ENCODE results near the gene NECAB2.

NECAB2 gene

DNA sequence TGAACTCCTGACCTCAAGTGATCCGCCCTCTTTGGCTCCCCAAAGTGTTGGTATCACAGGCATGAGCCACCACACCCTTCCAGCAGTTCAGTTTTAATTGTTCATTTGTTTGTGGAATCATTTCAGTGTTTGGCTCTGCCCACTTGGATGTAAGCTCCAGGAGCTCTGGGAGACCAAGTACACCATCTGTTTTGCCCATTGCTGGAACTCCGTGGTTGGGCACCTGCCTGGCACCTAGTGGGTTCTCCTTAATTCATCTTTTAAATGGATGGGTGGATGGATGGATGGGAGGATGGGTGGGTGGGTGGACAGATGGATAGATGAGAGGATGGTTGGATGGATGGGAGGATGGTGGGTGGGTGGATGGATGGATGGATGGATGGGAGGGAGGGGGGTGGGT is 953 bp upstream of the NECAB2 start:
- DNase-seq (ENCODE audit: low spot score), result no peak

DNA sequence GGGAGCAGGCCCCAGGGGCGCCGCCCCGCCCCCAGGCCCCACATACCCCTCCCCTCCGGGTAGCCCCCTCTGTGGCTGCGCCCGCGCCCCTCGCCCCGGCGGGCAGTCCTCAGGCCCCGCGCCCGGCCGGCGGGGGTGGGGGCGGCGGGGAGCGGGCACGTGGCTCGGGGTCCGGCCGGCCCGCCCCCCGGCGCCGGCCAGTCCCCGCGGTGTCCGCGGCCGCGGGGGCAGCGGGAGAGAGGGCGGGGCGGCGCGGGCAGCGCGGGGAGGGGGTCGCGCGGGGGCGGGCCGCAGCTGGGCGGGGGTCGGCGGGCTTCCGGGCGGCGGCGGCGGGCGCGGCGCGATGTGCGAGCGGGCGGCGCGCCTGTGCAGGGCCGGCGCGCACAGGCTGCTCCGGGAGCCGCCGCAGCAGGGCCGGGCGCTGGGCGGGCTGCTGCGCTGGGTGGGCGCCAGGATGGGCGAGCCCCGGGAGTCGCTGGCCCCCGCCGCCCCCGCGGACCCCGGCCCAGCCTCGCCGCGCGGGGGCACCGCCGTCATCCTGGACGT is 335 bp downstream of the NECAB2 start:
- no peak for DNase-seq (ENCODE audit: low spot score)

DNA sequence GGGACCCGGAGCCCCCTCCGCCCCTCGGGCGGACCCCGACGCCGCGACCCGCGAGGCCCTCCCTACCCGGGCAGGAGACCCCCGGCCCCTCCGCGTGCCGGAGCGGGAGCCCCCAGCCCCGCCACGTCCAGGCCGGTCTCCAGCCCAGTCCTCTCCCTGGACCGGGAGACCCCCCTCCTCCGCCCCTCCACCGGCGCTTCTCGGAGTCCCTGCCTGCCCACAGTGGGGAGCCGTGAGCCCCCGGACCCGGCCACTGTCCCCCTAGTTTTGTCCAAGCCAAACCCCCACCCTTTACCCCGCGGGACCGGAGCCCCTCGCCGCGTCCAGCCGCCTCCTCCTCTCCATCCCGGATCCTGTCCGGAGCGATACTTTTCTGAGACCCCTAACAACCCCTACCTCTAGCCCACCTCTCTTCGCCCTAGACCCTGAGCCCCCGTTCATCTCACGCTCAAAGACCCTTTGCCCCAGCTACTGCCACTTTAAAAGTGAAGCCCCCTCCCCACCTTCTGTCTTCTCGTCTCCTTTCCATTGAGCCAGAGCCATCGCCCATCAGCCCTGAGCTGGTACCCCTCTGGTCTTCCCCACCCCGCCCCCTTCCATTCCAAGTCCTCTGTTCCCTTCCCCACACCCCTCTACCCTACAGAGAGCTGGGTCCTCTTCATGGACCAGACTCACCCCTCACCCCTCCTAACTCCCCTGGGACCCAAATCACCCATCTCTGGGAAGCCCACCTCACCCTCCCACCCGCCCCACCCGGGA is 1.0 kb downstream of the NECAB2 start:
- DNase-seq (ENCODE audit: low spot score), result no peak

DNA sequence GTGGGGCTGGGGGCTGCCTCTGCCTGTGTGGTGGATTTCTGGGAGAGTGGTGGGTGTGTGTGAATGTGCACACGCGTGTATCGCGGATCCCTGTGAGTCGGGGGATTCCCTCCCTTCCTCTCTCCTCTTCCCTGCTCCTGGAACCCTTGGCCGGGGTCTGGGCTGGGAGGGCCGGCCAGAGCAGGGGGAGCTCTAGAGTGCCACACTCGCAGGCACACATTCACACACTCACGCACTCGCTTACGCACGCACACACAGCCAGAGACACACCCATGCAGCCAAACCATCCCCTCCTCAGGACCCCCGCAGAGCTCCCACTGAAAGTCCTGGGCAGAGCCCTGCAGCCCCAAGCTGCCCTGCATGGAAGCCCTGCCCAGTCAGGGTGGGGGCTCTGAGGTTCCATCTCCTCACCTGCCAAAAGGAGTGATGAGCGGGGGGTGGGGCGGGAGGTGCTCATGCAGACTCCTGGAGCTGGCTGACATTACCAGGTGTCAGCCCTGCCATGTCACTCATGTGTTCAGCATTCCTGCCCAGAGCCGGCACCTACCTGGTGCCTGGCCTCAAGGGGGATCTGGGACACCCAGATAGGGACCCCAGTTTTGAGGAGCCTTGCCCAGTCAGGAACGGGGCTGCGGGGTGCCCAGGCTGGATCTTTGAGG is 1.9 kb downstream of the NECAB2 start:
- DNase-seq (ENCODE audit: low spot score), result no peak

DNA sequence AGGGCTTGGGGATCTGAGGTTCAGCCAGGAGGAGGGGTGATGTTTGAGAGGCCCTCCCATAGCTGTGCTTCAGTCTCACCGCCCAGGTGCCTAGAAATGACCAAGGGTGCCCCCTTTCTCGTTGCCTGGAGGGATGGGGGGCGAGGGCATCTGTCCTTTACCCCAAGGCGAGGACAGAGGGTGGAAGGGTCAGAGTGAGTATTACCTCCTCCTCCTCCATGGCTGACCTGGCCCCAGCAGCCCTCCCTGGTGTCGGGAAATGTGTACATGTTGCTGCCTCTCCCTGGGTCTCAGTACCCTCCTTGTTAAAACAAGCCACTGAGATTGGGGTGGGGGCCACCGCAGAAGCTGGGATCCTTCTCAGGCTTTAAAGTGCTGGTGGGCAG is 2.4 kb downstream of the NECAB2 start:
- DNase-seq (ENCODE audit: low spot score), result no peak

DNA sequence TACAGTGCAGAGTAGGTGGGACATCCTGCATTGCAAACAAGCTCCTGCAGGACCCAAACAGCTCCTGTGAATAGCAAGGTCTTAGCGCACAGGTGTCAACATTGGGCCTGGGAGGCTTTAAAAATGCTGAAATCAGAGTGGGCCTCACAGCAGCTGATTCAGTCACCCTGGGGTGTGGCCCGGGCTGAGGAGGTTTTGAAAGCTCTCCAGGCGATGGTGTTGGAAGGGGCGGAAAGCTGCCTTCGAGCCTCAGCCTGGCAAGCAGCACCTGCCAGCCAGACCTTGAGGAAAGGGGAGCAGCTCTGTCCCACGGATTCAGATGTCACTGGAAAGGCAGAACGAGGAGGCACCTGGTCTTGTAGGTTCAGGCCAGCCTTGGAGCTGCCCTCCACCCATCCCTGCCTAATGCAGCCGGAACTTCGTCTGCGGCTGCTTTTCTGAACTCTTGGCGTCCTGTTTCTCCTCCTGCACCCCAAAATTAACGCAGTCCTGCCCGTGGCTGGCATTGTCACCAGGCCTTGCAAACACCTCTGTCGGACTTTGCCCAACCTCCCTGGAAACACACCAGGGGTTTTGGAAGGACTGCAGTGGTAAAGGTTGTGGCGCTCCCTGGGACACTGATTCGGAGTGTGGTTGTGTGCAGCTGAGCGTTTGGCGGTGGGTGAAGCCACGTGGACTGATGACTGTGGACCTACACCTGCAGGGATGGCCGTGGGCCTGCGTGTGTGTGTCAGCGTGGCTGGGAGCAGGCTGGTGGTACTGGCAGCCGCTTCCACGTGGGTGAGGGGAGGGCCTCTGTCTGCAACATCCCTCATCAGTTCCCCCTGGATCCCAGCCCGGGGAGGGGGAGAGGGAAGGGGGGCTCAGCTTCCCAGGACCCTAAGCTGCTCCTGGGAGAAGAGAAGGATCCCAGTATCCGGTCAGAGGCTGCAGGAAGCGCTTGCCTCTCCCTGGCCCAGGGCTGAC is 3.4 kb downstream of the NECAB2 start:
- DNase-seq (ENCODE audit: low spot score), result no peak

DNA sequence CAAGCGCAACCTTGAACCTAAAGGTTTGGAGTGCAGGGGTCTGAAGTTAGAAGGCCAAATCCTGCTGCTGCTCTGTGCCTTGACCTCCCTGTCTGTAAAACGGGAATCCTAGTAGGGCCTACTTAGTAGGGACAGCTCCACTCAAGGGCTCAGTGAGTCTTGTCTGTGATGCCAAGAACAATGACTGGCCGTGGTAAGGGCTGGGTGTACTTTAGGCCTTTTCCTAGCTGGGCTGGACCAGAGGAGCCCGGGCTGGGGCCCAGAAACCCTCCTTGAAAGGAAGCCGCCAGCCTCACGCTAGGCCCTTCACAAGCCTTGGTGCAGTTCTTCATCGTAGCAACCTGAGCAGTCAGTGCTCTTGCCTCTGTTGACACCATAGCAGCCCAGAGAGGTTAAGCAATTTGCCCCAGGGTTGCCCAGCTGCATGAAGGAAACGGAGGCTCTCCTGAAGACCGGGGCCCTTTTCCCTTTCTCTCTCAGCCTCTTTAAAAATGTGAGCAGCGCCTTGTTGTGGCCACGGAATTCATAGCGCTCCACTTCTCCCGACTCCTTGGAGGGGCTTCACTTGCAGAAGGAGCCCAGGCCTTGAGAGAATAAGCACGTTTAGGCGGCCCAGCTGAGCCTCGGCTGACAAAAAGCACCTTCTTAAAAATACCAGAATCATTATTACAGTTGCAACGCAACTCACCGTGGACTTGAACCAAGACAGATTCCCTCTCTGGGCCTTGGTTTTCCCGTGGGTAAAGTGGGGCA is 4.4 kb downstream of the NECAB2 start:
- no peak for DNase-seq (ENCODE audit: low spot score)

DNA sequence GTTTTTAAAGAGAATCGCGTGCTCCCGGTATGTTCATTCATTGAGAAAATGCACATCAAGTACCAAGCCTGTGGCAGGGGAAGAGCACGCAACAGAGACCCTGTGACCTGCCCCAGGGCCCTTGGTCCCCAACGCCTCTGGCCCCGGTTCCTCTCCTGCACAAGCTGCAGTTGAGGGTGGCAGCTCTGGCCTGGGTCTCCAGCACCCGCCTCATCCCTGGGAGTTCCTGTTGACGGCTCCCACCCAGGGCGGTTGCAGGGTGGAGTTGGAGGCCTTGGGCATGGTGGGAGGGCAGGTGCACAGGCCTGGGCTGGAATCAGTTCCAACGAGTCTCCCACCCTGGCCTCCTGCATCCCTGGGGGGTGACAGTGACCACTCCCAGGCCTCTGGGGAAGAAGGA is 5.0 kb downstream of the NECAB2 start:
- no peak for DNase-seq (ENCODE audit: low spot score)

DNA sequence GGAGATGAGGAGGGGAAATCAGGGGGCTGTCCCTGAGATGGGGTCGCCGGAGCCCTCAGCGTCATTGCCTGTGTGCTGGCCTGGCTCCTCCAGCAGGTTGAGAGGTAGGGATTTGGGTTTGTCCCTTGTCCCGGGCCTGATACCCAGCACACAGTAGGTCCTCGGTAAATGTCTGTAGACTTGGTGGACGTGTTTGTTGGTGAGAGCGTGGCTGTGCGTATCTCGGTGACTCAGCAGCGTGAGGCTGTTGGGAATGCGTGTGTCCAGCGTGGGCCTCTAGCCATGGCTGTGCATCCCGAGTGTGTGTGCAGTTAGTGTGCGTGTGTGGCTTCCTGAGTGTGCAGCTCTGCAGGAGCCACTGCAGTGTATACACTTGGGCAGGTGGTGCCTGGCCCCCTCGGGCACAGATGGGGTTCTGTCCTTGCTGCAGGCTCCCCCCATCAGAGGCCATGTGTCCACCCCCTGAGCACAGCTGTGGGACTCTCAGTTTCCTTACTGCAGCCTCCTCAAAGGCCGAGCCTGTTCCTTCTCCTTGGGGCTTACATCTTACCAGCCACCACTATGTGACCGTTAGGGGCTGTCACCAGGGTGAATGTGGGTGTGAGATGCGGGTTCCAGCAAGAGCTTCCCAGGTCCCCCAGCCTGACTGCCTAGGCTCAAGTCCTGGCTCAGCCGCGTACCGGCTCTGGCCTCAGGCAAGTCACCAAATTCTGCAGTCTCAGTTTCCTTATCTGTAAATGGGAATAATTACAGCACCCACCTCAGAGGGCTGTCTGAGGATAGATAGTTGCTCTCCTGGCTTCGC is 5.7 kb downstream of the NECAB2 start:
- DNase-seq (ENCODE audit: low spot score), result no peak

DNA sequence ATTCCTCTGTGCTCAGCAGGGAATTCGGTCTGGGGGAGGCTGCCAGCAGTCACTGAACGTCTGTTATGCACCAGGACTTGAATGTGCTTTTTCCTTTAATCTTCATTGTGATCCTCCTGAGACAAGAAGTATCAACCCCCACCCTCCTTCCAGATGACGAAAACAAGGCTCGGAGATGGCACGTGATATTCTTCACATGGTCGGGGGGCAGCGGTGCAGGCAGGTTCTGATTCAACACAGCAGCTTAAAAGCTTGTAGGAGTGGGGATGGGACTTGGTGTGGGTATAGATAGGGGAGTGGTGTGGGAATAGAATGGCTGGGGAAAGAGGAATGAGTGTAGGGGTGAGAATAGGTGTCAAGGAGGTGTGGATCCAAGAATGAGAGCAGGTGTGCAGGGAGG is 6.4 kb downstream of the NECAB2 start:
- no peak for DNase-seq (ENCODE audit: low spot score)

DNA sequence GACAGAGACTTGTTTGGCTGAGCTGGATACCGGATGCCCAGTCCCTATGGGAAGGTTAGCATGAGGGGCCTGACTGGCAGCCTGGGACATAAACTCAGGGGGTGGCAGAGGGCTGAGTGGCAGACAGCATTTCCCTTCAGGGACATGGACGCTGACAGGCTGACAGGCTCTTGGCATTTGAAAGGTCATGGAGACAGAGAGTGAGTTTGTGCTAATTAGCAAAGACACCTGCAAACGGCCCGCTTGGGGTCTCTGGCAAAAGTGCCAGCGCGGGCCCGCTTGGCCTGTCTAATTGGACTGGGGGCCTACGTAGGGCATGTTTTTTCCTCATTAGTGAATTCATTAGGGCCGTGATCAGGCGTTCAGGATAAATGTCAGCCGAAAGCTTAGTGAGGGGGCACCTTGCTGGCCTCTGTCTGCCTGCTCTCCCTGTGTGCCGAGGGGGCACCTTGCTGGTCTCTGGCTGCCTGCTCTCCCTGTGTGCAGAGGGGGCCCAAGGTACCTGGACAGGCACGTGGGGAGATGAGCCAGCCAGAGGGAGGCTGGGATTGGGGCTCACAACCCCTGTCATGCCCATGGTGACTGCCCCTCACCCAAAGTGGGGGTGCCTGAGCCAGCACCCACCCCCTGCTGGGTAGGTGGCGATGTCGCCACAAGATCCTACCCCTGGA is 7.7 kb downstream of the NECAB2 start:
- no peak for DNase-seq (ENCODE audit: low spot score)

DNA sequence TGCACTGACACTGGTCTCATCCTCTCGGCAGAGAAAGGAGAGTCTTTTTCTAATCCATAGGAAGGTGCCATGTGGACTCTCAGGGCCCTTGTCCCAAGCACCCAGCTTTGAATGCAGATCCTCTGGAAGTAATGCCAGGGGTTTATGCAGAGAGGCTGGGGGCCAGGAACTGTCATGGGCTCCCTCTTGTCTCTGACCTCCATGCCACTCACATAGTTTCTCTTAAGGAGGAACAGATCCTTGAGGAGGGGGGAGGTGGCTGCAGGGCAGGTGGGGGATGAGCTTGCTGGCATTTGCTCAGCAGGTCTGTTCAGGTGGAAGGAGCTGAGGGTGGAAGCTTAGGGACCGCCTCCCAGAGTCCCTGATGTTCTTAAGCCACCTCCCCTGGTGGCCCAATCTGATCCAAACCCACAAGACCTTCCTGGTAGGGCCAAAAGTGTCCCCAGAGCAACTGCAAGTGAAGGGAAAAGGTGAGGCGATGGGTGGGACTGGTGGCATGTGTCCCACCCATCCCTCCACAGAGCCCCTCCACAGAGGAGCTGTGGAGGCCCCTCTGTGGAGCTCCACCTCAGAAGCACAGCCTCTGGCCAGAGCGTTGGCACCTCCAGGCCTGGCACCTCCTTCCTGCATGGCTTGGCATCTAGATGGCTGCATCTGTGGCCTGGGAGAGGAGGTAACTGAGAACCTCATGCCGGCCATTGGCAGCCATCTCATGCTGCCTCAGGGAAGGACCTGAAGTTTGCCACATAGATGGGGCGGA is 9.2 kb downstream of the NECAB2 start:
- DNase-seq (ENCODE audit: low spot score), result no peak

DNA sequence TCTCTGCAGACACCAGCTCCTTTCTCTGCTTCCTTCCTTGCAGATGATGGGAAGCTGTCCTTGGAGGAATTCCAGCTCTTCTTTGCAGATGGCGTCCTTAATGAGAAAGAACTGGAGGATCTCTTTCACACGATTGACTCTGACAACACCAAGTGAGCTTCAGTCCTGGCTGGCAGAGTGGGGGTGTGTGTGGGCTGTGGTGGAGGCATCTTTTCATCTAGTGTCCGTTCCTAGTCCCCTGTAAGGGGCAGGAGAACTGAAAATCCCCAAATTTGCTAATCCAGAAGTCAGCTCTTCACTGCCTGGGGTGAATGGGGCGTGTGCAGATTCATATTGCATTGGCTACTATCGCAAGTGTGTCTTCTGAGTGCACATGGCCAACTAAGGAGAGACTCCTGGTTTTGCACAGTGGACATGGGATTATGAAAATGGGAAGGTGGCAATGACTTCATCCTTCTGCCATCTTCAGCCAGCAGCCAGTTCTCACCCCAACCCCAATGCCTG is 10.4 kb downstream of the NECAB2 start:
- DNase-seq (ENCODE audit: low spot score), result no peak

DNA sequence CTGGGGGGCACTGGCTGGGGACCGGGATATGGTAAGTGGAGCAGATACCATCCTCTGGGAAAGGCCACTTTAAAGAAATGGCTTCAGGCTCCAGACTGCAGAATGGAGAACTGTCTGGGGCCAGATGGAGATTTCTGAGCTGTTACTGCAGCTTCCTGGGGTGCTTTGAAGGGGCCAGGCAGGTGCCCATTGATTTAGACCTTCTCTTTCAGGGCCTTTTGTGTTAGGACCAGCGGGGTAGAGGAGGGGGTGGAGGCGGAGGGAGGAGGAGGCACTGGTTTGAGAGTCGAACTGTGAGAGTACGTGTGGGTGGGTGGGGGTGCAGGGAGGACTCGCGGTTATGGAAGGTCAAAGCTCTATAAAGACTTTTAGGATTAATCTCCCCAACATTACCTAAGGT is 11.4 kb downstream of the NECAB2 start:
- DNase-seq (ENCODE audit: low spot score), result no peak

DNA sequence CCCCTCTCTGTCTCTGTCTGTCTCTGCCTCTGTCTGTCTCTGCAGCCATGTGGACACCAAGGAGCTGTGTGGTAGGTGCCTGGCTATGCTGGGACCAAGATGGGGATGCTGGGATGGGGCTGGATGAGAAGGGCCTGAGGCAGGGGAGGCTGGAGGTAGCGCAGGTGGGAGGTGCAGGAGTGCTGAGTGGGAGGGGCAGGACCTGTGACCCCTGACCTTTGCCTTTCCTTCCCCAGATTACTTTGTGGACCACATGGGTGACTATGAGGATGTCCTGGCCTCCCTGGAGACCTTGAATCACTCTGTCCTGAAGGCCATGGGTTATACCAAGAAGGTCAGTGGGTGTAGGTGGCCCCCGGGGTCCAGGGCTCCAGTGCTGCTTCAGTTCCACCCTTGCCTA is 12.8 kb downstream of the NECAB2 start:
- no peak for DNase-seq (ENCODE audit: low spot score)

DNA sequence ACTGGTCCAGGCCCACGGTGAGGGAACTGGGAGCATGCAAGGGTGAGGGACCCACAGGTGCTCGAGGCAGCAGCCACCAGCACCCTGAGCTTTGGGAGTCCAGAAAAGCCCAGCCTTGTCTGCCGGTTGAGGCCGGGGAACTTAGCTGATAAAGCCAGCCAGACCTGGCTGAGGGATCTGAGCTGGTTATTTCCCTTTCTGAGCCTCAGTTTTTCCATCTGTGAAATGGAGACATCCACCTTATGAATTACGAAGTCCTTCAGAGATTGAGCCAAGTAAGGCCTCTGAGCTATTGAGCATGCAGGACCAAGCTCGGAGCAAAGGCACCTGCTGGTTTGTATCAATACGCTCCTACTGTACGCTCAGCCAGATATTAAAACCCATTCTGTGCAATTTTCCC is 13.8 kb downstream of the NECAB2 start:
- no peak for DNase-seq (ENCODE audit: low spot score)

DNA sequence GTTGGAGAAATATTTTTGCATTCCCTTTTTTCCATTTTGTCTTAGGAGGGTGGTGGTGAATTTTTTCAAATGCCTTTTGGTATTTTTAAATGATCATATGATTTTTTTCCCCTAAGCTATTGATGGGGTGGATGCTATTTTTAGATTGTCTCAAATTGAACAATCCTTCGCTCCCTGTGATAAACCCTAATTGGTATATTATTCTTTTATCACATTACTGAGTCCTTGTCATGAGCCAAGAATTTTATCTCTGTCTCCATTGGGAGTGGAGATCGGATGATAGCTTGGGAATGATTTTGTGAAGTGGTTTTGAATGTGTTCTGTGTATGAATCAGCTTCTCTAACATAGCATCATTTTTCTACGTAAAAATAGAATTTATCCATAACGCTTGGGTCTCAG is 15.4 kb downstream of the NECAB2 start:
- no peak for DNase-seq (ENCODE audit: low spot score)

DNA sequence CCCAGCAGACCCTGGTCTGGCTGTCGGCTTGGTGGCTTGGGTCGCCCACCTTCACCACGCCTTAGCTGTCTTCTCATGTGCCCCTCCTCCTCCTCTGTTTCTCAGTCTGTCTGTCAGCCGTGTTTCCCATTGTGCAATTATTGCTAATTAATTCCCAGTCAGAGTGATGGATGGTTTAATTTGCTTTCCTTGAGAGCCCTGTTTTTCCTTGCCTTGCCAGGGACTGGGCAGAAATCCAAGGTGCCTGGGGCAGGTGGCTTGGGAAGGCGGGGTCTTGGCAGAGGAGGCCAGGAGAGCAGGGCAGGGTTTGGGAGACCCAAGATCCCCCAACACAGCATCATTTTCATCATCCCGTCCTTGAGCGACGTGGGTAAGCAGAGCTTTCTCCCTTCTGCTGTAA is 21.3 kb downstream of the NECAB2 start:
- DNase-seq (ENCODE audit: low spot score), result no peak

DNA sequence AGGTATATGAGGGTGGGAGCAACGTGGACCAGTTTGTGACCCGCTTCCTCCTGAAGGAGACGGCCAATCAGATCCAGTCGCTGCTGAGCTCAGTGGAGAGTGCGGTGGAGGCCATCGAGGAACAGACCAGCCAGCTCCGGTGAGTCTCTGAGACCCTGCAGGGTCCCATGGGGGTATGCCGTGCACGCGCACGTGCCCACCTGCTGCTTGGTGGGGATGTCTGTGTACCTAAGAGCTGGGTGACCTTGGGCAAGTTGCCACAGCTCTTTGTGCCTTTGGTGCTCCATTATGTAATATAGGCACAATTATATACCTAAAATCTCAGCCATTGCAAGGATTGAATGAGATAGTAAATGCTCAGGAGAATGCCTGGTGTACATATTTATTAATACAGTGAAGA is 22.4 kb downstream of the NECAB2 start:
- DNase-seq (ENCODE audit: low spot score), result no peak

Measured in HuH-7 (cell line).